Measurements from ENCODE around the gene OR10G4. TPM values are rescaled to one million over a fixed set of nuclear protein-coding genes. Genes with fewer than 3 reads are reported as not detected.
"Not testable (repeated sequence)": the region's sequence is repeated elsewhere in the genome, so short reads cannot be mapped to it uniquely, and the experiment has no call there.

OR10G4 gene
- total and polyA plus RNA-seq, 7 donors = 0.03 to 0.71 TPM; not detected in 5

DNA sequence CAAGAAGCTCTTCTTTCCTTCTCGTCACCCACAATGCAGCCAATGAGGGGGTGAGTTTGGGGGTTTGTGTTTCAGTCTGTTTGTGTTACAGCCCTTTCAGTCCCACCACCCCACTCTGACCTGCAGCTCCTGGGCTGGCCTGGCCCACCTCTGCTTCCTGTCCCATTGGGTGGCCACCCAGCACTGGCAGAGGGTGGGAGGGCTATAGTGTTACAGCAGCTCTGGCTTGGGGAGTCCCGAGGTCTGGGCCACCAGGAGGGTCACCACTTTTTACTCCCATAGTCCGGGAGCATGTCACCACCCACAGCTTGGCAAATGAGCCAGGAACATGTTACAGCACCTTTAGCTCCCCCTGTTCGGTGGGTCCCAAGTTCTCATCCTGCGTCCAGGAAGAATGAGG lies 33.5 kb upstream of the OR10G4 start:
- Histone ChIP-seq H3K27ac (no peak overlapping the region), H3K36me3 (no peaks in the 10 kb centered on the region), H3K9me3 (no peaks in the 10 kb centered on the region), H3K4me3 (no peak overlapping the region), H3K4me1 (no peaks in the 10 kb centered on the region), H3K27me3 (no peaks in the 10 kb centered on the region)
- whole genome bisulfite sequencing, 2 donors = 84 to 87% methylated on average over 5 of the region's 5 CpGs
- no peak for TF ChIP-seq CTCF (IDR thresholded peaks at IDR 0.05)
- TF ChIP-seq POLR2AphosphoS5 (IDR thresholded peaks at IDR 0.05) = no peak
- TF ChIP-seq EP300 (IDR thresholded peaks at IDR 0.05) = no peak
- TF ChIP-seq POLR2A (IDR thresholded peaks at IDR 0.05) = no peak
- intact Hi-C loops (cut with DNase I) = no loop called here
- no peak for DNase-seq

GRCh38 chr11:123995119-123995518 lies 17.7 kb upstream of the OR10G4 start, which contains the start of gene OR10G6:
TSS of gene OR10G6 (minus strand) at chr11:123995161. CDS start at chr11:123995161, 0 bp downstream.
- TF ChIP-seq POLR2AphosphoS5 (IDR thresholded peaks at IDR 0.05) = no peak

GRCh38 chr11:124015837-124016236 lies 3.0 kb downstream of the OR10G4 start:
- intact Hi-C loops (cut with DNase I); H3K27me3 ChIP-seq; H3K27ac ChIP-seq; H3K4me3 ChIP-seq; H3K4me1 ChIP-seq; H3K9me3 ChIP-seq; DNase-seq; H3K36me3 ChIP-seq: not testable (repeated sequence)
- 87 to 88% methylated on average over 7 of the region's 9 CpGs for WGBS, 2 donors

More at GRCh38 chr11:123995119-123995518, 17.7 kb upstream of the OR10G4 start, which contains the start of gene OR10G6:
- WGBS, 2 donors = 83 to 92% methylated on average over 1 of the region's 1 CpG
- Histone ChIP-seq H3K9me3 (no peaks in the 10 kb centered on the region), H3K4me1 (peaks cover 0 to 4% (median 2%) of the 10 kb centered on the region in 4 donors), H3K27ac (no peak within 1 kb of the TSS), H3K27me3 (no peaks in the 10 kb centered on the region), H3K36me3 (no peaks in the 10 kb centered on the region), H3K4me3 (no peak within 1 kb of the TSS)
- no peak for DNase-seq
- intact Hi-C loops (cut with DNase I) = no loop called here

- no peaks in the 10 kb centered on the region for H3K27me3 ChIP-seq
- DNase-seq = no peak
- WGBS, 2 donors = 76 to 83% methylated on average over 2 of the region's 2 CpGs
Measured at GRCh38 chr11:124026498-124026897, 13.7 kb downstream of the OR10G4 start, which contains the start of gene OR10G8. TSS of gene OR10G8 (plus strand) at chr11:124026798. CDS start at chr11:124029623, 2,825 bp downstream.

DNA sequence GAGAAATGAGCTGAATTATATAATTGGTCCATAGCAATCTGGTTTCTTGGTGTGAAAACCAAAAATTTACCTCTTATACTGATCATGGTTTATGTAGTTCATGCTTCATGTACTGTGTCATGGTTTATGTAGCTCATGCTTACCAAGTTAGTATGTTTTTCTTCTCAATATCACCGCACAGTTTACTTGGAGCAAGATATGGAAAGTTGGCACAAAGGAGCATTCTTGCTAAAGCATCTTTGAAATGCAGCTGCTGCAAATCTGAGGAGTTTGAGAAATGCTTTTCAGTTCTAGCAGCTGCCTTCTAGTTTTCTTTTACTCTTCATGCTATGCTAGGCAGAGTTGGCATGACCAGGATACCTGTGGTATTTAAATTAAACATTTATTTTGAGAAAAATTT lies 23.9 kb downstream of the OR10G4 start:
- H3K36me3 ChIP-seq = no peaks in the 10 kb centered on the region
- peaks cover 0 to 14% (median 4%) of the 10 kb centered on the region in 4 donors for H3K4me1 ChIP-seq
- DNase-seq = no peak
- TF ChIP-seq POLR2A (IDR thresholded peaks at IDR 0.05) (no peak), EP300 (IDR thresholded peaks at IDR 0.05) (no peak), CTCF (IDR thresholded peaks at IDR 0.05) (no peak), POLR2AphosphoS5 (IDR thresholded peaks at IDR 0.05) (no peak)
- H3K27ac ChIP-seq = no peak overlapping the region
- no peaks in the 10 kb centered on the region for H3K27me3 ChIP-seq
- no peaks in the 10 kb centered on the region for H3K9me3 ChIP-seq
- H3K4me3 ChIP-seq = no peak overlapping the region
- 84 to 94% methylated on average over 1 of the region's 1 CpG for WGBS, 2 donors
- intact Hi-C loops (cut with DNase I) = no loop called here

More at GRCh38 chr11:124026498-124026897, 13.7 kb downstream of the OR10G4 start, which contains the start of gene OR10G8:
- no peak for TF ChIP-seq EP300 (IDR thresholded peaks at IDR 0.05)
- Histone ChIP-seq H3K4me1 (no peaks in the 10 kb centered on the region), H3K36me3 (no peaks in the 10 kb centered on the region), H3K4me3 (no peak within 1 kb of the TSS), H3K27ac (no peak within 1 kb of the TSS), H3K9me3 (no peaks in the 10 kb centered on the region)
- intact Hi-C loops (cut with DNase I) = no loop called here

DNA sequence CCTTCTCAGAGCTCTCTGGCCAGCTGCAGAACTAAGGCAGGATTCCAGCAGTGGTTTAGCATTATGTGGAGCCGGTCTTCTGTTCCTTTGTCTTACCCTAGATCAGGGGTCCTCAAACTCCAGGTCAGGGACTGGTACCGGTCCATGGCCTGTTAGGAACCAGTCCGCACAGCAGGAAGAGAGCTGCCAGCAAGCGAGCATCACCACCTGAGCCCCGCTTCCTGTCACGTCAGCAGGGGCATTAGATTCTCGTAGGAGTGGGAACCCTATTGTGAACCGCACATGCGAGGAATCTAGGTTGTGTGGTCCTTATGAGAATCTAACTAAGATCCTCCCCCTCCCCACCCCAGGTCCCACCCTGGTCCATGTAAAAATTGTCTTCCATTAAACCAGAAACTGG lies 26.8 kb downstream of the OR10G4 start:
- DNase-seq = no peak
- Histone ChIP-seq H3K4me1 (peaks cover 0 to 14% (median 4%) of the 10 kb centered on the region in 4 donors), H3K36me3 (no peaks in the 10 kb centered on the region), H3K9me3 (no peaks in the 10 kb centered on the region), H3K4me3 (no peak overlapping the region), H3K27me3 (no peaks in the 10 kb centered on the region), H3K27ac (no peak overlapping the region)
- TF ChIP-seq POLR2AphosphoS5 (IDR thresholded peaks at IDR 0.05) = no peak
- TF ChIP-seq POLR2A (IDR thresholded peaks at IDR 0.05) = no peak
- TF ChIP-seq CTCF (IDR thresholded peaks at IDR 0.05) = no peak
- TF ChIP-seq EP300 (IDR thresholded peaks at IDR 0.05) = no peak
- WGBS, 2 donors = 89 to 90% methylated on average over 9 of the region's 9 CpGs
- intact Hi-C loops (cut with DNase I) = no loop called here
